Endothelial cell of umbilical vein (primary cell): ENCODE data around the gene TPK1. TPM values are rescaled to one million over a fixed set of nuclear protein-coding genes. Genes with fewer than 3 reads are reported as not detected.

Source experiments
- BruUV-seq: library from RNA; stranded (reverse); fragments of 400-500 nt; replicated peaks from 2 replicates; lab custom pipeline; 2021; lab: Mats Ljungman, UMichigan
- CTCF ChIA-PET: fragments of 300-600, 350-600 bp; sonication (Branson Sonifier 250); formaldehyde crosslinking; loops from one replicate; lab custom pipeline; 2021; ENCODE audit warnings: antibody characterized with exemption, inconsistent platforms; lab: Charles Lee
- POLR2A ChIA-PET: fragments of 300-600, 350-600 bp; sonication (Branson Sonifier 250); formaldehyde crosslinking; loops from one replicate; lab custom pipeline; 2021; ENCODE audit warnings: antibody characterized with exemption, inconsistent platforms; lab: Charles Lee
- DNase-seq: peaks from one replicate; pipeline ENCODE4 v3.0.0-alpha.2; 2011; ENCODE audit warnings: low read depth, low spot score
- FAIRE-seq: peaks from 2 replicates; lab custom pipeline; 2011; peaks lifted over from hg19 to GRCh38; lab: Jason Lieb, UNC
- H2AFZ ChIP-seq: 2 replicates; pipeline ENCODE4 v1.6.0; 2012; ENCODE audit warnings: low read depth, low read length, control low read depth, inconsistent platforms
- H3K27ac ChIP-seq: 2 replicates; pipeline ENCODE4 v1.5.1; 2011; ENCODE audit warnings: low read depth, mild to moderate bottlenecking, control low read depth, low read length, moderate library complexity; ENCODE audit not compliant: insufficient read depth
- H3K27me3 ChIP-seq, 2 experiments: 2 replicates each; pipeline versions ENCODE4 v1.6.0 to v1.6.1; 2011; ENCODE audit warnings: low read length in 2 of 2, mixed read lengths in 1 of 2; ENCODE audit not compliant: control insufficient read depth in 2 of 2, insufficient read depth in 2 of 2
- H3K36me3 ChIP-seq, 2 experiments: 2 replicates in 1 of 2; 3 replicates in 1 of 2; pipeline ENCODE4 v1.5.1; 2011; ENCODE audit warnings: low read length in 2 of 2, mild to moderate bottlenecking in 1 of 2, moderate library complexity in 1 of 2; ENCODE audit not compliant: control insufficient read depth in 2 of 2, insufficient read depth in 2 of 2; ENCODE audit errors: extremely low read depth in 1 of 2
- H3K4me1 ChIP-seq: 3 replicates; pipeline ENCODE4 v1.5.1; 2011; ENCODE audit warnings: mild to moderate bottlenecking, low read length; ENCODE audit not compliant: control insufficient read depth, insufficient read depth; ENCODE audit errors: extremely low read depth
- H3K4me2 ChIP-seq: 2 replicates; pipeline ENCODE4 v1.6.1; 2011; ENCODE audit warnings: low read length, control low read depth, mixed read lengths; ENCODE audit not compliant: insufficient read depth
- H3K4me3 ChIP-seq, 3 experiments: fragments of 200-600 bp in 1 of 3; sonication (generic), shearing (Covaris generic) in 1 of 3; replicated peaks in 1 of 3; 2 replicates each; pipeline ENCODE4 v1.5.1; 2011 to 2016; ENCODE audit warnings: control low read depth in 3 of 3, low read length in 3 of 3, mild to moderate bottlenecking in 2 of 3, inconsistent platforms in 1 of 3, low read depth in 1 of 3, moderate library complexity in 1 of 3; ENCODE audit not compliant: insufficient read depth in 1 of 3
- H3K79me2 ChIP-seq: 2 replicates; pipeline ENCODE4 v1.6.0; 2012; ENCODE audit warnings: low read length, inconsistent platforms; ENCODE audit not compliant: control insufficient read depth, insufficient read depth
- H3K9ac ChIP-seq: replicated peaks from 2 replicates; pipeline ENCODE3; 2011; ENCODE audit warnings: low read length, control low read depth; ENCODE audit not compliant: insufficient read depth; ENCODE audit errors: extremely low read depth
- H3K9me1 ChIP-seq: replicated peaks from 3 replicates; pipeline ENCODE4 v1.6.0; 2011; ENCODE audit warnings: mild to moderate bottlenecking, low read length; ENCODE audit not compliant: control insufficient read depth, insufficient read depth; ENCODE audit errors: extremely low read depth
- H3K9me3 ChIP-seq: replicated peaks from 2 replicates; pipeline ENCODE4 v1.5.1; 2012; ENCODE audit warnings: low read length, inconsistent platforms; ENCODE audit not compliant: control insufficient read depth, insufficient read depth
- H4K20me1 ChIP-seq: replicated peaks from 2 replicates; pipeline ENCODE3; 2011; ENCODE audit warnings: mild to moderate bottlenecking, low read length; ENCODE audit not compliant: control insufficient read depth, insufficient read depth; ENCODE audit errors: extremely low read depth
- EZH2 ChIP-seq: IDR thresholded peaks from 2 replicates; pipeline ENCODE4 v1.6.1; 2012; ENCODE audit warnings: borderline replicate concordance, low read depth, mild to moderate bottlenecking, moderate library complexity, low read length, inconsistent platforms; ENCODE audit not compliant: severe bottlenecking
- FOS ChIP-seq: IDR thresholded peaks from 2 replicates; pipeline ENCODE4 v1.6.1; 2011; ENCODE audit warnings: mild to moderate bottlenecking, low read length, moderate library complexity, borderline replicate concordance; ENCODE audit not compliant: insufficient read depth
- GATA2 ChIP-seq: IDR thresholded peaks from 2 replicates; pipeline ENCODE4 v1.7.0; 2011; ENCODE audit warnings: low read depth, mild to moderate bottlenecking, moderate library complexity, mixed read lengths, low read length; ENCODE audit not compliant: insufficient read length, insufficient read depth
- JUN ChIP-seq: IDR thresholded peaks from 2 replicates; pipeline ENCODE4 v1.6.1; 2011; ENCODE audit warnings: borderline replicate concordance, low read depth; ENCODE audit not compliant: insufficient read length, insufficient read depth
- MYC ChIP-seq: IDR thresholded peaks from one replicate; pipeline ENCODE4 v1.6.1; 2011; ENCODE audit warnings: mild to moderate bottlenecking, low read depth, low read length
- POLR2A ChIP-seq: IDR thresholded peaks from 2 replicates; pipeline ENCODE4 v1.6.1; 2012; ENCODE audit warnings: low read depth, mild to moderate bottlenecking, control low read depth, low read length
- POLR2AphosphoS5 ChIP-seq: IDR thresholded peaks from 2 replicates; pipeline ENCODE4 v1.6.1; 2012; ENCODE audit warnings: low read depth, mild to moderate bottlenecking, control low read depth, low read length, moderate library complexity; ENCODE audit not compliant: insufficient read depth
- dilution Hi-C: fragments of 300-500 bp; cut with MboI; formaldehyde crosslinking; loops from one replicate; pipeline ENCODE4 v1.15.0; 2019; ENCODE audit warnings: low sequenced_read_pairs; ENCODE audit not compliant: extremely low pct_ligation_motif_present
- intact Hi-C: fragments of 100-400 bp; cut with micrococcal nuclease; formaldehyde crosslinking; loops from one replicate; pipeline ENCODE4 v1.10.0; 2022
- polyA plus RNA-seq, 4 experiments: library from polyadenylated mRNA; depleted of rRNA in 3 of 4; stranded (reverse) in 3 of 4; unstranded in 1 of 4; fragments of >200 nt; gene quantifications; 2 replicates each; pipeline versions ENCODE4 v1.2.1 to v1.2.3, GENCODE V29; 2011 to 2012; ENCODE audit warnings: missing spikeins in 1 of 4
- total RNA-seq: library from RNA; stranded (reverse); gene quantifications from 2 replicates; pipeline ENCODE4 v1.2.3, GENCODE V29; 2021
- TF ChIP-seq, protein P1 (sequence below), 2 donors: IDR thresholded peaks; 1 replicate in 1 of 2; 2 replicates in 1 of 2; pipeline ENCODE4 v1.5.1; 2011; ENCODE audit warnings: low read length in 2 of 2, mild to moderate bottlenecking in 2 of 2, moderate library complexity in 2 of 2, control low read depth in 1 of 2, inconsistent platforms in 1 of 2, low read depth in 1 of 2; ENCODE audit not compliant: insufficient read depth in 1 of 2; ENCODE audit errors: extremely low read depth in 1 of 2
- TF ChIP-seq, protein P2 (sequence below): IDR thresholded peaks from 2 replicates; pipeline ENCODE4 v1.6.1; 2011; ENCODE audit not compliant: insufficient read depth, insufficient read length

The TPK1 gene
- total and polyA plus RNA-seq, 2 donors (not counting 3 experiments of a cell fraction or from before 2014, with no cell fraction given) = 7.5 to 9.3 TPM

DNA sequence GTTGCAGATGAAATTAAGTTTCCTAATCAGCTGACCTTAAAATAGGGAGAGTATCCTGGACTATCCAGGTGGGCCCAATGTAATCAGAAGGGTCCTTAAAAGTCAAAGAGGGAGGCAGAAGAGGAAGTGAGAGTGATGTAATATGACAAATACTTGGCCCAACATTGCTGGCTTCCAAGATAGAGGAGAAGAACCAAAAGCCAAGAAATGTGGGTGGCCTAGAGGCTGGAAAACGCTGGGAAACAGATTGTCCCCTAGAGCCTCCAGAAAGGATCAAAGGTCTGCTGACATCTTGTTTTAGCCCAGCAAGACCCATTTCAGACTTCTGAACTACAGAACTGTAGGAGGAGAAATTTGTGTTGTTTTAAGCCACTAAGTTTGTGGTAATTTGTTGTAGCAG lies 352.7 kb downstream of the TPK1 start:
- Histone ChIP-seq H3K4me2 (no peak overlapping the region), H3K79me2 (no peaks in the 10 kb centered on the region), H3K27me3 (no peaks in the 10 kb centered on the region), H3K9me3 (no peaks in the 10 kb centered on the region), H4K20me1 (no peaks in the 10 kb centered on the region), H3K9ac (no peak overlapping the region), H3K4me1 (no peaks in the 10 kb centered on the region), H2AFZ (no peak overlapping the region), H3K36me3 (no peaks in the 10 kb centered on the region), H3K4me3 (no peak overlapping the region), H3K9me1 (no peaks in the 10 kb centered on the region), H3K27ac (no peak overlapping the region)
- DNase-seq = no peak
- BruUV-seq = no TSS peak
- dilution Hi-C loops = no loop called here
- FAIRE-seq = no peak
- intact Hi-C loops = no loop called here
- ChIA-PET CTCF (no interaction called here), POLR2A (no interaction called here)
- TF ChIP-seq, protein P1, sequence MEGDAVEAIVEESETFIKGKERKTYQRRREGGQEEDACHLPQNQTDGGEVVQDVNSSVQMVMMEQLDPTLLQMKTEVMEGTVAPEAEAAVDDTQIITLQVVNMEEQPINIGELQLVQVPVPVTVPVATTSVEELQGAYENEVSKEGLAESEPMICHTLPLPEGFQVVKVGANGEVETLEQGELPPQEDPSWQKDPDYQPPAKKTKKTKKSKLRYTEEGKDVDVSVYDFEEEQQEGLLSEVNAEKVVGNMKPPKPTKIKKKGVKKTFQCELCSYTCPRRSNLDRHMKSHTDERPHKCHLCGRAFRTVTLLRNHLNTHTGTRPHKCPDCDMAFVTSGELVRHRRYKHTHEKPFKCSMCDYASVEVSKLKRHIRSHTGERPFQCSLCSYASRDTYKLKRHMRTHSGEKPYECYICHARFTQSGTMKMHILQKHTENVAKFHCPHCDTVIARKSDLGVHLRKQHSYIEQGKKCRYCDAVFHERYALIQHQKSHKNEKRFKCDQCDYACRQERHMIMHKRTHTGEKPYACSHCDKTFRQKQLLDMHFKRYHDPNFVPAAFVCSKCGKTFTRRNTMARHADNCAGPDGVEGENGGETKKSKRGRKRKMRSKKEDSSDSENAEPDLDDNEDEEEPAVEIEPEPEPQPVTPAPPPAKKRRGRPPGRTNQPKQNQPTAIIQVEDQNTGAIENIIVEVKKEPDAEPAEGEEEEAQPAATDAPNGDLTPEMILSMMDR (IDR thresholded peaks at IDR 0.05; ENCODE audit: extremely low read depth in 1 of 2, insufficient read depth in 1 of 2, low read depth in 1 of 2, low read length in 2 of 2) = no peak
- TF ChIP-seq JUN (no peak), POLR2A (no peak), POLR2AphosphoS5 (no peak)

DNA sequence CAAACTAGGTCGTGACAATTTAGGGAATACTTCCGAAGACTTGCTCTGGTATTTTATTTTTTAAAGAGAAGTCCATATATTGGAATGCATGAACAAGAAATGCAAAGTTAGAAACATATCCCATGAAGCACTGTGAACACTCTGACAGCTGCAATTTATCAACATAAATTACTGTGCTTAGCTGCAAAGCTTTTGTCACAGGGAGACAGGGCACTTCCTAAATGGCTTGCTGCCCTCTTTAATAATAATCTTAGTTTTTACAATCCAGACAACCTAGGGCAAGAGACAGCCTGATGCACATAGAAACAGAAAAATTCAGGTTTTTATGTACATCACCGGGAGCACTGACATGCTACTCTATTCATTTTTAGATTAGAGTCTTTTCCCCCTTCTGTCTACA lies 354.0 kb downstream of the TPK1 start:
- H3K79me2 ChIP-seq = no peaks in the 10 kb centered on the region
- H3K36me3 ChIP-seq = no peaks in the 10 kb centered on the region
- H2AFZ ChIP-seq = no peak overlapping the region
- POLR2A ChIA-PET = interaction anchor here (0.6 kb wide), 1 partner anchor 1893 kb away, joined by 3 read pairs; no protein-coding TSS in a partner anchor
- BruUV-seq = no TSS peak
- no peaks in the 10 kb centered on the region for H3K9me3 ChIP-seq
- DNase-seq (peak; percentile 30), FAIRE-seq (no peak)
- H4K20me1 ChIP-seq = no peaks in the 10 kb centered on the region
- dilution Hi-C loops (no loop called here), intact Hi-C loops (no loop called here)
- H3K9ac ChIP-seq = no peak overlapping the region
- TF ChIP-seq POLR2A (no peak), GATA2 (no peak), POLR2AphosphoS5 (no peak), JUN (no peak), MYC (no peak), EZH2 (no peak), FOS (no peak)
- TF ChIP-seq, protein P1 (IDR thresholded peaks at IDR 0.05; ENCODE audit: extremely low read depth in 1 of 2, insufficient read depth in 1 of 2, low read depth in 1 of 2, low read length in 2 of 2) = no peak
- TF ChIP-seq, protein P2, sequence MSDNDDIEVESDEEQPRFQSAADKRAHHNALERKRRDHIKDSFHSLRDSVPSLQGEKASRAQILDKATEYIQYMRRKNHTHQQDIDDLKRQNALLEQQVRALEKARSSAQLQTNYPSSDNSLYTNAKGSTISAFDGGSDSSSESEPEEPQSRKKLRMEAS = no peak
- H3K4me2 ChIP-seq = no peak overlapping the region
- H3K4me1 ChIP-seq = no peaks in the 10 kb centered on the region
- no peaks in the 10 kb centered on the region for H3K9me1 ChIP-seq
- no peak overlapping the region for H3K4me3 ChIP-seq
- H3K27ac ChIP-seq = no peak overlapping the region
- H3K27me3 ChIP-seq = no peaks in the 10 kb centered on the region
- CTCF ChIA-PET = no interaction called here
